Bronchial epithelial cell (primary cell): ENCODE results near the gene DUSP10. TPM values are rescaled to one million over a fixed set of nuclear protein-coding genes. Genes with fewer than 3 reads are reported as not detected.
A peak's percentile ranks its signal among the peaks of the same experiment; 100 is the strongest.

Experiments used
- DNase-seq: peaks from one replicate; pipeline ENCODE4 v3.0.0-alpha.2; 2010; ENCODE audit warnings: low read depth
- FAIRE-seq: peaks from 2 replicates; lab custom pipeline; 2011; peaks lifted over from hg19 to GRCh38; lab: Jason Lieb, UNC
- H3K27me3 ChIP-seq: 2 replicates; pipeline ENCODE4 v1.5.1; 2011; ENCODE audit warnings: low read length; ENCODE audit not compliant: control insufficient read depth, insufficient read depth
- H3K36me3 ChIP-seq: 2 replicates; pipeline ENCODE4 v1.5.1; 2011; ENCODE audit warnings: low read length; ENCODE audit not compliant: control insufficient read depth, insufficient read depth
- H3K4me3 ChIP-seq: 2 replicates; pipeline ENCODE4 v1.5.1; 2011; ENCODE audit warnings: mild to moderate bottlenecking, low read depth, low read length, control low read depth
- CTCF ChIP-seq: IDR thresholded peaks from 2 replicates; pipeline ENCODE4 v1.5.1; 2011; ENCODE audit warnings: mild to moderate bottlenecking, moderate library complexity, low read length, control low read depth, inconsistent platforms; ENCODE audit not compliant: insufficient read depth, severe bottlenecking
- total RNA-seq: library from RNA; depleted of rRNA; stranded (reverse); fragments of >200 nt; gene quantifications from 2 replicates; pipeline ENCODE4 v1.2.1, GENCODE V29; 2014

The DUSP10 gene
- total RNA-seq, 1 donor from 2014 or later = 36.6 TPM

- no peak overlapping the region for H3K4me3 ChIP-seq
- H3K36me3 ChIP-seq = no peaks in the 10 kb centered on the region
- DNase-seq (peak; percentile 94), FAIRE-seq (no peak)
- no peaks in the 10 kb centered on the region for H3K27me3 ChIP-seq
- TF ChIP-seq CTCF = no peak
Measured at GRCh38 chr1:221667504-221667903, 74.4 kb downstream of the DUSP10 start.

GRCh38 chr1:221664253-221664652 is 77.6 kb downstream of the DUSP10 start:
- no peak for TF ChIP-seq CTCF
- no peaks in the 10 kb centered on the region for H3K27me3 ChIP-seq
- FAIRE-seq (no peak), DNase-seq (peak; percentile 19)
- H3K4me3 ChIP-seq = no peak overlapping the region
- H3K36me3 ChIP-seq = no peaks in the 10 kb centered on the region

- Histone ChIP-seq H3K27me3 (no peaks in the 10 kb centered on the region), H3K36me3 (no peaks in the 10 kb centered on the region), H3K4me3 (no peak overlapping the region)
- FAIRE-seq = no peak
- DNase-seq = no peak
- no peak for TF ChIP-seq CTCF
Measured at GRCh38 chr1:221663321-221663720, 78.6 kb downstream of the DUSP10 start.

- Histone ChIP-seq H3K36me3 (no peaks in the 10 kb centered on the region), H3K4me3 (no peak overlapping the region), H3K27me3 (no peaks in the 10 kb centered on the region)
- no peak for TF ChIP-seq CTCF
- peak; percentile 18 for FAIRE-seq
- no peak for DNase-seq
Measured at GRCh38 chr1:221655766-221656305, 86.1 kb downstream of the DUSP10 start.
